COLO668 (cell line): ENCODE measurements around the gene TMEM248.
"Not testable (repeated sequence)": the region's sequence is repeated elsewhere in the genome, so short reads cannot be mapped to it uniquely, and the experiment has no call there.

ENCODE experiments used
- DNase-seq: peaks from one replicate; lab custom pipeline; 2025; ENCODE audit not compliant: unreplicated experiment; lab: John Stamatoyannopoulos, UW

TMEM248 gene

DNA sequence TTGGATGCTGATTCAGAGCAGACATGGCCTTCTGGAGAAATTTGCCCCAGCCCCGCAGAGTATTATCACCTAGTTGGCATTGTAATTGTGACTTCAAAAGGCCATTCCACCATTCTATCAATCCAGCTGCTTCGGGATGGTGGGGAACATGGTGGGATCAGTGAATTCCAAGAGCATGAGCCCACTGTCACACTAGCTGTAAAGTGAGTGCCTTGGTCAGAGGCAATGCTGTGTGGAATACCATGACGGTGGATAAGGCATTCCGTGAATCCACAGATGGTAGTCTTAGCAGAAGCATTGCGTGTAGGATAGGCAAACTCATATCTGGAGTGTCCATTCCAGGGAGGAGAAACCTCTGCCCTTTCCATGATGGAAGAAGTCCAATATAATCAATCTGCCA, 13.3 kb upstream of the TMEM248 start:
- DNase-seq, result no peak

GRCh38 chr7:66908598-66908997, 12.4 kb upstream of the TMEM248 start:
- DNase-seq, result not testable (repeated sequence)

DNA sequence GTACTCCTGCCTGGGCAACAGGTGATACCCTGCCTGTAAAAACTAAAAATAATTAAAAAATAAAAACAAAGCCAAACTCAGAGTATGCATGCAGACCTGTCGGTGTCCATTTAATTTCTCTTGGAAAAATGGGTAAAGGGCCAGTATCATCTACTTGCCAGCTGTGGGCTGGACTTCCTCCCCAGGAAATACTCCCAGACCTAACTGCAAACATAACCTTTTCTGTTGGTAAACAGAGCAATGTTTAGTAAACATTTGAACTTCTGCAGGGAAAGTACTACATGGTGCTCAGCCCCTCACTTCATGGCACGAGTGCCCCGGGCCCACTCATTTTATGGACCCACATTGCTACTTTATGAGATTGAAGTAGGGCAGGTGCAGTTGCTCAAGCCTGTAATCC, 10.2 kb upstream of the TMEM248 start:
- no peak for DNase-seq

DNA sequence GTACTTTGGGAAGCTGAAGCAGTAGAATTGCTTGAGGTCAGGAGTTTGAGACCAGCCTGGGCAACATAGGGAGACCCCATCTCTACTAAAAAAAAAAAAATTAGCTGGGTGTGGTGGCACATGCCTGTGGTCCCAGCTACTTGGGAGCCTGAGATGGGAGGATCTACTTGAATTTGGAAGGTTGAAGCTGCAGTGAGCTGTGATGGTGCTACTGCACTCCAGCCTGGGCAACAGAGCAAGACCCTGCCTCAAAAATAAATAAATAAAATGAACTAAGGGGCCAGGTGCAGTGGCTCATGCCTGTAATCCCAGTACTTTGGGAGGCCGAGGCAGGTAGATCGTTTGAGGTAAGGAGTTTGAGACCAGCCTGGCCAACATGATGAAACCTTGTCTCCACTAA, 9.8 kb upstream of the TMEM248 start:
- not testable (repeated sequence) for DNase-seq

DNA sequence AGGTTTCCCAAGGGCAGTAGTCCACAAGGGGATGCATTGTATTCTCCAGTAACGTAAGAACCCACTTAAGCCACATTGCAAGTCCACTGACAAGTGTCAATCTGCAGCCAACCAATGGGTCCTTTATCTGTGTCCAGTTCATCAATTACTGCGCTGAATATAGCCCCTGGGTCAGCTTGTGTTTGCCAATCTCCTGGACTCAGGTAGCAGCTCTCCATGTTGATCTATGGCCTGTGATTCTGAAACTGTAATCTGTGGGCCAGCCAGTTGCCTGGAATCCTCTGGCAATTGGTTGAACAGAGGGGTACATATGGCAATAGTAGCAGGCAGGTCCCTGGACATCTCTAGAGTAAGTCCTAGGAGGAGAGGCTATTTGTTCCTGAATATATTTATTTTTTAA, 8.8 kb upstream of the TMEM248 start:
- DNase-seq, result no peak

GRCh38 chr7:66913118-66914037, 7.6 kb upstream of the TMEM248 start:
- DNase-seq, result no peak

- not testable (repeated sequence) for DNase-seq
Measured at GRCh38 chr7:66917904-66918303, 3.1 kb upstream of the TMEM248 start.

GRCh38 chr7:66919304-66919703, 1.7 kb upstream of the TMEM248 start:
- no peak for DNase-seq

GRCh38 chr7:66919704-66920103, 1.3 kb upstream of the TMEM248 start:
- no peak for DNase-seq

GRCh38 chr7:66920256-66920655, 769 bp upstream of the TMEM248 start:
- DNase-seq, result no peak

- peak; percentile 28 for DNase-seq
Measured at GRCh38 chr7:66921396-66921917, 432 bp downstream of the TMEM248 start.

GRCh38 chr7:66921918-66922486, 977 bp downstream of the TMEM248 start:
- DNase-seq, result peak; percentile 24

GRCh38 chr7:66925255-66925654, 4.2 kb downstream of the TMEM248 start:
- no peak for DNase-seq

GRCh38 chr7:66927348-66927948, 6.4 kb downstream of the TMEM248 start:
- no peak for DNase-seq

DNA sequence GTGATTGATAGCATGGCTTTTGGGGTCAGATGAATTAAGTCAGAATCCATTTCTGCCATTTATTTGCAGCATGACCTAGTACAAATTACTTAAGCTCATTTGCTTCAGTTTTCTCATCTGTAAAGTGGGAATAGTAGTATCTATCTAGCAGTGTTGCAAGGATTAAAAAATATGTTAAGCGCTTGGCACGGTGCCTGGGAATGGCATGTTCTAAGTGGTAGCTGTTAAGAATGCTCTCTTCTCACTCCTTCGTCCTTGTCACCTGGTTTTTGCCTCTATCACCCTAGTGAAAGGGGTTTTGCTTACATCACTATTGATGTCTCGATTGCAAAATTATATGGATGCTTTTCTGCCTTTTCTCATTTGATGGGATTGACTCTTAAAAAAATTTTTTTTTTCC, 7.4 kb downstream of the TMEM248 start:
- DNase-seq, result no peak

GRCh38 chr7:66929165-66929564, 8.1 kb downstream of the TMEM248 start:
- no peak for DNase-seq

DNA sequence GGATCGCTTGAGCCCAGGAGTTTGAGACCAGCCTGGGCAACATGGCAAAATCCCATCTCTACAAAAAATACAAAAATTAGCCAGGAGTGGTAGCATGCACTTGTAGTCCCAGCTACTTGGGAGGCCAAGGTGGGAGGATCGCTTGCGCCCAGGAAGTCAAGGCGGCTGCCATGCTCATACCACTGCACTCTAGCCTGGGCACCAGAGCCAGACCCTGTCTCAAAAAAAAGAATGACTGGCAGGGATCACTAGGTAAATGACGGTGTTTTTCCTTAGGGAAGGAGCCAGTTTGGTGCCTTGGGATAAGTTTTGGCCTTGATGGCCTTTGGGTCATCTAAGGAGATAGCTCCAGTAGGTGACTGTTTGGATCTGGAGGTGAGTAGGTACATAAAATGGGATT, 8.9 kb downstream of the TMEM248 start:
- DNase-seq, result no peak

- DNase-seq, result no peak
Measured at GRCh38 chr7:66930341-66930740, 9.3 kb downstream of the TMEM248 start.

GRCh38 chr7:66933469-66933868, 12.4 kb downstream of the TMEM248 start:
- no peak for DNase-seq

- no peak for DNase-seq
Measured at GRCh38 chr7:66937940-66938339, 16.9 kb downstream of the TMEM248 start.

DNA sequence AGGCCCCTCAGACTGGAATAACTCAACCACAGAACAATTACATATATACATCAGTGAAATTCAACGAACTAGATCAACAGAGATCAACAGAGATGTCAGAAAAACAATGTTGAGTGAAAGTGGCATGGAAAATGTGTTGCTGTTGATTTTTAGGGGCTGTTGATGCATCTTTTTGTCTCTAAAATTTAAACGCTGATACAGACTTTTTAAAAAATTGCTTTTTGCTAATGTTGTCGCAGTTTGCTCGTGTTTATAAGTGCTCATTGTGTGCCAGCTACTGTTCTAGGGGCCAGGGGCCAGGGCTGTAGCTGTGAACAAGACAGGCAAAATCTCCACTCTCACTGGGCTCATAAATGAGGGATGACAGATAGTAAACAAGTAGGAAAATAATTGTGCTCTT, 18.3 kb downstream of the TMEM248 start:
- DNase-seq, result no peak

- no peak for DNase-seq
Measured at GRCh38 chr7:66946545-66946944, 25.5 kb downstream of the TMEM248 start.
